Endothelial cell of umbilical vein (primary cell): ENCODE measurements around the gene C1QTNF5. TPM values are rescaled to one million over a fixed set of nuclear protein-coding genes. Genes with fewer than 3 reads are reported as not detected.

ENCODE experiments used
- BruUV-seq: library from RNA; stranded (reverse); fragments of 400-500 nt; replicated peaks from 2 replicates; lab custom pipeline; 2021; lab: Mats Ljungman, UMichigan
- CTCF ChIA-PET: fragments of 300-600, 350-600 bp; sonication (Branson Sonifier 250); formaldehyde crosslinking; loops from one replicate; lab custom pipeline; 2021; ENCODE audit warnings: antibody characterized with exemption, inconsistent platforms; lab: Charles Lee
- POLR2A ChIA-PET: fragments of 300-600, 350-600 bp; sonication (Branson Sonifier 250); formaldehyde crosslinking; loops from one replicate; lab custom pipeline; 2021; ENCODE audit warnings: antibody characterized with exemption, inconsistent platforms; lab: Charles Lee
- DNase-seq: peaks from one replicate; pipeline ENCODE4 v3.0.0-alpha.2; 2011; ENCODE audit warnings: low read depth, low spot score
- FAIRE-seq: peaks from 2 replicates; lab custom pipeline; 2011; peaks lifted over from hg19 to GRCh38; lab: Jason Lieb, UNC
- H2AFZ ChIP-seq: 2 replicates; pipeline ENCODE4 v1.6.0; 2012; ENCODE audit warnings: low read depth, low read length, control low read depth, inconsistent platforms
- H3K27ac ChIP-seq: 2 replicates; pipeline ENCODE4 v1.5.1; 2011; ENCODE audit warnings: low read depth, mild to moderate bottlenecking, control low read depth, low read length, moderate library complexity; ENCODE audit not compliant: insufficient read depth
- H3K27me3 ChIP-seq, 2 experiments: 2 replicates each; pipeline versions ENCODE4 v1.6.0 to v1.6.1; 2011; ENCODE audit warnings: low read length in 2 of 2, mixed read lengths in 1 of 2; ENCODE audit not compliant: control insufficient read depth in 2 of 2, insufficient read depth in 2 of 2
- H3K36me3 ChIP-seq, 2 experiments: 2 replicates in 1 of 2; 3 replicates in 1 of 2; pipeline ENCODE4 v1.5.1; 2011; ENCODE audit warnings: low read length in 2 of 2, mild to moderate bottlenecking in 1 of 2, moderate library complexity in 1 of 2; ENCODE audit not compliant: control insufficient read depth in 2 of 2, insufficient read depth in 2 of 2; ENCODE audit errors: extremely low read depth in 1 of 2
- H3K4me1 ChIP-seq: 3 replicates; pipeline ENCODE4 v1.5.1; 2011; ENCODE audit warnings: mild to moderate bottlenecking, low read length; ENCODE audit not compliant: control insufficient read depth, insufficient read depth; ENCODE audit errors: extremely low read depth
- H3K4me2 ChIP-seq: 2 replicates; pipeline ENCODE4 v1.6.1; 2011; ENCODE audit warnings: low read length, control low read depth, mixed read lengths; ENCODE audit not compliant: insufficient read depth
- H3K4me3 ChIP-seq, 3 experiments: fragments of 200-600 bp in 1 of 3; sonication (generic), shearing (Covaris generic) in 1 of 3; replicated peaks in 1 of 3; 2 replicates each; pipeline ENCODE4 v1.5.1; 2011 to 2016; ENCODE audit warnings: control low read depth in 3 of 3, low read length in 3 of 3, mild to moderate bottlenecking in 2 of 3, inconsistent platforms in 1 of 3, low read depth in 1 of 3, moderate library complexity in 1 of 3; ENCODE audit not compliant: insufficient read depth in 1 of 3
- H3K79me2 ChIP-seq: 2 replicates; pipeline ENCODE4 v1.6.0; 2012; ENCODE audit warnings: low read length, inconsistent platforms; ENCODE audit not compliant: control insufficient read depth, insufficient read depth
- H3K9ac ChIP-seq: replicated peaks from 2 replicates; pipeline ENCODE3; 2011; ENCODE audit warnings: low read length, control low read depth; ENCODE audit not compliant: insufficient read depth; ENCODE audit errors: extremely low read depth
- H3K9me1 ChIP-seq: replicated peaks from 3 replicates; pipeline ENCODE4 v1.6.0; 2011; ENCODE audit warnings: mild to moderate bottlenecking, low read length; ENCODE audit not compliant: control insufficient read depth, insufficient read depth; ENCODE audit errors: extremely low read depth
- H3K9me3 ChIP-seq: replicated peaks from 2 replicates; pipeline ENCODE4 v1.5.1; 2012; ENCODE audit warnings: low read length, inconsistent platforms; ENCODE audit not compliant: control insufficient read depth, insufficient read depth
- H4K20me1 ChIP-seq: replicated peaks from 2 replicates; pipeline ENCODE3; 2011; ENCODE audit warnings: mild to moderate bottlenecking, low read length; ENCODE audit not compliant: control insufficient read depth, insufficient read depth; ENCODE audit errors: extremely low read depth
- POLR2A ChIP-seq: IDR thresholded peaks from 2 replicates; pipeline ENCODE4 v1.6.1; 2012; ENCODE audit warnings: low read depth, mild to moderate bottlenecking, control low read depth, low read length
- POLR2AphosphoS5 ChIP-seq: IDR thresholded peaks from 2 replicates; pipeline ENCODE4 v1.6.1; 2012; ENCODE audit warnings: low read depth, mild to moderate bottlenecking, control low read depth, low read length, moderate library complexity; ENCODE audit not compliant: insufficient read depth
- dilution Hi-C: fragments of 300-500 bp; cut with MboI; formaldehyde crosslinking; loops from one replicate; pipeline ENCODE4 v1.15.0; 2019; ENCODE audit warnings: low sequenced_read_pairs; ENCODE audit not compliant: extremely low pct_ligation_motif_present
- intact Hi-C: fragments of 100-400 bp; cut with micrococcal nuclease; formaldehyde crosslinking; loops from one replicate; pipeline ENCODE4 v1.10.0; 2022
- polyA plus RNA-seq, 4 experiments: library from polyadenylated mRNA; depleted of rRNA in 3 of 4; stranded (reverse) in 3 of 4; unstranded in 1 of 4; fragments of >200 nt; gene quantifications; 2 replicates each; pipeline versions ENCODE4 v1.2.1 to v1.2.3, GENCODE V29; 2011 to 2012; ENCODE audit warnings: missing spikeins in 1 of 4
- total RNA-seq: library from RNA; stranded (reverse); gene quantifications from 2 replicates; pipeline ENCODE4 v1.2.3, GENCODE V29; 2021
- TF ChIP-seq, protein P1 (sequence below): IDR thresholded peaks from 2 replicates; pipeline ENCODE4 v1.6.1; 2011; ENCODE audit not compliant: insufficient read depth, insufficient read length
- TF ChIP-seq, protein P2 (sequence below), 2 donors: IDR thresholded peaks; 1 replicate in 1 of 2; 2 replicates in 1 of 2; pipeline ENCODE4 v1.5.1; 2011; ENCODE audit warnings: low read length in 2 of 2, mild to moderate bottlenecking in 2 of 2, moderate library complexity in 2 of 2, control low read depth in 1 of 2, inconsistent platforms in 1 of 2, low read depth in 1 of 2; ENCODE audit not compliant: insufficient read depth in 1 of 2; ENCODE audit errors: extremely low read depth in 1 of 2

Gene C1QTNF5
- total and polyA plus RNA-seq, 2 donors (not counting 3 experiments of a cell fraction or from before 2014, with no cell fraction given) = 126 to 201 TPM

GRCh38 chr11:119306373-119306890 is 34.3 kb downstream of the C1QTNF5 start:
- Histone ChIP-seq H3K36me3 (peaks cover 21 to 33% of the 10 kb centered on the region in 2 experiments), H3K9ac (no peak overlapping the region), H3K27me3 (no peaks in the 10 kb centered on the region), H3K9me1 (no peaks in the 10 kb centered on the region), H3K4me3 (no peak overlapping the region), H3K9me3 (no peaks in the 10 kb centered on the region), H4K20me1 (no peaks in the 10 kb centered on the region), H3K79me2 (peaks cover 5% of the 10 kb centered on the region), H3K27ac (no peak overlapping the region), H3K4me2 (no peak overlapping the region), H2AFZ (no peak overlapping the region), H3K4me1 (peaks cover 2% of the 10 kb centered on the region)
- CTCF ChIA-PET = interaction anchor here (0.8 to 9.7 kb wide), 6 partner anchors 13 to 212 kb away, joined by 3 to 136 read pairs (median 4); partner anchors contain the start of genes C1QTNF5 and MCAM
- intact Hi-C loops (loop anchor here (1.0 to 2.0 kb wide), 2 partner anchors 17 to 44 kb away; no protein-coding TSS in a partner anchor), dilution Hi-C loops (no loop called here)
- DNase-seq (peak; percentile 39), FAIRE-seq (peak; percentile 87)
- POLR2A ChIA-PET = interaction anchor here (0.7 to 5.5 kb wide), 5 partner anchors 9 to 223 kb away, joined by 3 to 17 read pairs (median 4); partner anchors contain the start of gene MCAM
- no peak for TF ChIP-seq POLR2AphosphoS5
- TF ChIP-seq, protein P1, sequence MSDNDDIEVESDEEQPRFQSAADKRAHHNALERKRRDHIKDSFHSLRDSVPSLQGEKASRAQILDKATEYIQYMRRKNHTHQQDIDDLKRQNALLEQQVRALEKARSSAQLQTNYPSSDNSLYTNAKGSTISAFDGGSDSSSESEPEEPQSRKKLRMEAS = peak; percentile 66
- no TSS peak for BruUV-seq

GRCh38 chr11:119305556-119306372 is 34.9 kb downstream of the C1QTNF5 start:
- no peak for DNase-seq
- peaks cover 2% of the 10 kb centered on the region for H3K4me1 ChIP-seq
- ChIA-PET POLR2A (interaction anchor here (0.7 to 5.5 kb wide), 5 partner anchors 9 to 223 kb away, joined by 3 to 17 read pairs (median 4); partner anchors contain the start of gene MCAM), CTCF (interaction anchor here (8.7 to 9.7 kb wide), 2 partner anchors 13 to 33 kb away, joined by 68 to 136 read pairs; partner anchors contain the start of genes C1QTNF5 and MCAM)
- H3K27ac ChIP-seq = no peak overlapping the region
- H3K9me3 ChIP-seq = no peaks in the 10 kb centered on the region
- TF ChIP-seq POLR2AphosphoS5 (no peak), POLR2A (no peak)
- TF ChIP-seq, protein P2, sequence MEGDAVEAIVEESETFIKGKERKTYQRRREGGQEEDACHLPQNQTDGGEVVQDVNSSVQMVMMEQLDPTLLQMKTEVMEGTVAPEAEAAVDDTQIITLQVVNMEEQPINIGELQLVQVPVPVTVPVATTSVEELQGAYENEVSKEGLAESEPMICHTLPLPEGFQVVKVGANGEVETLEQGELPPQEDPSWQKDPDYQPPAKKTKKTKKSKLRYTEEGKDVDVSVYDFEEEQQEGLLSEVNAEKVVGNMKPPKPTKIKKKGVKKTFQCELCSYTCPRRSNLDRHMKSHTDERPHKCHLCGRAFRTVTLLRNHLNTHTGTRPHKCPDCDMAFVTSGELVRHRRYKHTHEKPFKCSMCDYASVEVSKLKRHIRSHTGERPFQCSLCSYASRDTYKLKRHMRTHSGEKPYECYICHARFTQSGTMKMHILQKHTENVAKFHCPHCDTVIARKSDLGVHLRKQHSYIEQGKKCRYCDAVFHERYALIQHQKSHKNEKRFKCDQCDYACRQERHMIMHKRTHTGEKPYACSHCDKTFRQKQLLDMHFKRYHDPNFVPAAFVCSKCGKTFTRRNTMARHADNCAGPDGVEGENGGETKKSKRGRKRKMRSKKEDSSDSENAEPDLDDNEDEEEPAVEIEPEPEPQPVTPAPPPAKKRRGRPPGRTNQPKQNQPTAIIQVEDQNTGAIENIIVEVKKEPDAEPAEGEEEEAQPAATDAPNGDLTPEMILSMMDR (IDR thresholded peaks at IDR 0.05; ENCODE audit: extremely low read depth in 1 of 2, insufficient read depth in 1 of 2, low read depth in 1 of 2, low read length in 2 of 2) = no peak
- H3K4me2 ChIP-seq = no peak overlapping the region
- H3K27me3 ChIP-seq = no peaks in the 10 kb centered on the region
- no peak overlapping the region for H3K4me3 ChIP-seq
- intact Hi-C loops (loop anchor here (1.0 to 2.0 kb wide), 2 partner anchors 18 to 43 kb away; no protein-coding TSS in a partner anchor), dilution Hi-C loops (no loop called here)
- peaks cover 1% of the 10 kb centered on the region for H3K79me2 ChIP-seq
- H3K36me3 ChIP-seq = peaks cover 19 to 26% of the 10 kb centered on the region in 2 experiments
- no peaks in the 10 kb centered on the region for H3K9me1 ChIP-seq
- no TSS peak for BruUV-seq
- no peak overlapping the region for H2AFZ ChIP-seq
- no peak overlapping the region for H3K9ac ChIP-seq
- no peak for FAIRE-seq
- no peaks in the 10 kb centered on the region for H4K20me1 ChIP-seq
